GM23338 (cell line): ENCODE results near the gene GNAZ. TPM values are rescaled to one million over a fixed set of nuclear protein-coding genes. Genes with fewer than 3 reads are reported as not detected.

Source experiments
- ATAC-seq: fragments of 200-7000 bp; cut with Tn5 transposase; 3 replicates; pipeline ENCODE4 v1.9.1; 2020
- DNase-seq: peaks from one replicate; pipeline ENCODE4 v3.0.0-alpha.2; 2015; ENCODE audit warnings: low spot score
- H2AFZ ChIP-seq: fragments of 200-600 bp; sonication (generic); 2 replicates; pipeline ENCODE4 v1.8.0; 2016; ENCODE audit warnings: antibody characterized with exemption, mild to moderate bottlenecking, moderate library complexity
- H3F3A ChIP-seq: fragments of 200-600 bp; sonication (generic); replicated peaks from 2 replicates; pipeline ENCODE4 v1.8.0; 2017; ENCODE audit warnings: antibody characterized with exemption, mixed run types, low read depth
- H3K27ac ChIP-seq: fragments of 200-600 bp; sonication (generic); 2 replicates; pipeline ENCODE4 v1.6.1; 2016; ENCODE audit warnings: low read depth
- H3K27me3 ChIP-seq: fragments of 200-600 bp; sonication (generic); 2 replicates; pipeline ENCODE4 v1.8.0; 2016; ENCODE audit warnings: mild to moderate bottlenecking, mixed run types, moderate library complexity; ENCODE audit not compliant: insufficient read depth
- H3K36me3 ChIP-seq: fragments of 200-600 bp; sonication (generic); 2 replicates; pipeline ENCODE4 v1.8.0; 2016; ENCODE audit warnings: mild to moderate bottlenecking; ENCODE audit not compliant: insufficient read depth
- H3K4me1 ChIP-seq: fragments of 200-600 bp; sonication (generic); 2 replicates; pipeline ENCODE4 v1.8.0; 2016; ENCODE audit warnings: mild to moderate bottlenecking, moderate library complexity; ENCODE audit not compliant: insufficient read depth
- H3K4me2 ChIP-seq: fragments of 200-600 bp; sonication (generic); 2 replicates; pipeline ENCODE4 v1.7.1; 2017; ENCODE audit warnings: mixed run types
- H3K4me3 ChIP-seq: fragments of 200-600 bp; sonication (generic); 2 replicates; pipeline ENCODE4 v1.6.1; 2016; ENCODE audit warnings: mixed run types
- H3K79me2 ChIP-seq: fragments of 200-600 bp; sonication (generic); replicated peaks from 2 replicates; pipeline ENCODE4 v1.8.0; 2017; ENCODE audit warnings: mild to moderate bottlenecking; ENCODE audit not compliant: insufficient read depth
- H3K9me2 ChIP-seq: fragments of 200-600 bp; sonication (generic); 2 replicates; pipeline ENCODE4 v1.8.0; 2017; ENCODE audit not compliant: insufficient read depth
- H4K20me1 ChIP-seq: fragments of 200-600 bp; sonication (generic); replicated peaks from 2 replicates; pipeline ENCODE4 v1.8.0; 2017; ENCODE audit warnings: mild to moderate bottlenecking; ENCODE audit not compliant: insufficient read depth
- H3K27ac Mint-ChIP-seq: 2 replicates; pipeline ENCODE4 v1.8.0; 2020; ENCODE audit warnings: inconsistent platforms, mild to moderate bottlenecking, moderate library complexity, mixed read lengths
- H3K27me3 Mint-ChIP-seq: 3 replicates; pipeline ENCODE4 v1.8.0; 2022; ENCODE audit warnings: low read depth, mild to moderate bottlenecking, moderate library complexity, mixed read lengths, inconsistent platforms; ENCODE audit not compliant: insufficient read depth, poor library complexity
- H3K36me3 Mint-ChIP-seq: 3 replicates; pipeline ENCODE4 v1.8.0; 2021; ENCODE audit warnings: low read depth, mild to moderate bottlenecking, inconsistent platforms, moderate library complexity, mixed read lengths
- H3K4me1 Mint-ChIP-seq: 3 replicates; pipeline ENCODE4 v1.8.0; 2020; ENCODE audit warnings: mild to moderate bottlenecking, inconsistent platforms, mixed read lengths
- H3K4me3 Mint-ChIP-seq: 3 replicates; pipeline ENCODE4 v1.8.0; 2021; ENCODE audit warnings: moderate library complexity, mild to moderate bottlenecking, inconsistent platforms, mixed read lengths
- H3K9me3 Mint-ChIP-seq: 3 replicates; pipeline ENCODE4 v1.8.0; 2020; ENCODE audit warnings: moderate library complexity, mild to moderate bottlenecking, inconsistent platforms, mixed read lengths
- CREB1 ChIP-seq: fragments of 250-450 bp; sonication (Bioruptor Pico); IDR thresholded peaks from 2 replicates; pipeline ENCODE4 v1.5.0; 2020; ENCODE audit warnings: low read depth, mild to moderate bottlenecking, moderate library complexity
- ETS1 ChIP-seq: IDR thresholded peaks from 2 replicates; pipeline ENCODE4 v1.6.1; 2016; ENCODE audit warnings: antibody characterized with exemption
- EZH2 ChIP-seq: fragments of 200-600 bp; sonication (generic); IDR thresholded peaks from one replicate; pipeline ENCODE4 v1.8.0; 2017; ENCODE audit warnings: antibody characterized with exemption, mild to moderate bottlenecking, low read depth; ENCODE audit not compliant: unreplicated experiment
- EZH2phosphoT487 ChIP-seq: fragments of 200-600 bp; sonication (generic); IDR thresholded peaks from one replicate; pipeline ENCODE4 v1.8.1; 2018; ENCODE audit warnings: antibody characterized with exemption; ENCODE audit not compliant: unreplicated experiment
- JUNB ChIP-seq: IDR thresholded peaks from one replicate; pipeline ENCODE4 v1.6.1; 2016; ENCODE audit warnings: antibody characterized with exemption; ENCODE audit not compliant: unreplicated experiment
- NANOG ChIP-seq: IDR thresholded peaks from 2 replicates; pipeline ENCODE4 v1.6.1; 2016; ENCODE audit warnings: antibody characterized with exemption, borderline replicate concordance
- POLR2AphosphoS5 ChIP-seq: IDR thresholded peaks from 2 replicates; pipeline ENCODE4 v1.6.1; 2016; ENCODE audit warnings: antibody characterized with exemption, low read depth
- STAT1 ChIP-seq: IDR thresholded peaks from one replicate; pipeline ENCODE4 v1.6.1; 2016; ENCODE audit warnings: antibody characterized with exemption; ENCODE audit not compliant: unreplicated experiment
- ZNF114 ChIP-seq: fragments of 250-450 bp; sonication (Bioruptor Pico); IDR thresholded peaks from 2 replicates; pipeline ENCODE4 v1.5.0; 2020; ENCODE audit warnings: mild to moderate bottlenecking, moderate library complexity
- ZNF331 ChIP-seq: fragments of 250-450 bp; sonication (Bioruptor Pico); IDR thresholded peaks from 2 replicates; pipeline ENCODE4 v1.5.0; 2020; ENCODE audit warnings: low read depth, mild to moderate bottlenecking, moderate library complexity
- polyA plus RNA-seq: library from polyadenylated mRNA; unstranded; fragments of >200 nt; fragmentation: Nextera tagmentation; extraction: Ambion mirVana; gene quantifications from 2 replicates; pipeline ENCODE4 v1.2.1, GENCODE V29; 2016
- total RNA-seq: library from RNA; depleted of rRNA; stranded (reverse); fragments of >200 nt; shearing (Covaris generic); gene quantifications from 2 replicates; pipeline ENCODE4 v1.2.3, GENCODE V29; 2014
- TF ChIP-seq, protein P1 (sequence below), 2 experiments: fragments of 200-600 bp in 1 of 2; sonication (generic) in 1 of 2; conservative IDR thresholded peaks; 2 replicates each; pipeline versions ENCODE4 v1.5.1 to v1.6.1; 2016 to 2017; ENCODE audit warnings: antibody characterized with exemption in 2 of 2, low read depth in 2 of 2, mild to moderate bottlenecking in 2 of 2, moderate library complexity in 1 of 2
- TF ChIP-seq, protein P2 (sequence below): fragments of 250-450 bp; sonication (Bioruptor Pico); IDR thresholded peaks from 2 replicates; pipeline ENCODE4 v1.5.0; 2020; ENCODE audit warnings: mild to moderate bottlenecking, moderate library complexity
- TF ChIP-seq, protein P3 (sequence below): IDR thresholded peaks from one replicate; pipeline ENCODE4 v1.6.1; 2018; ENCODE audit warnings: antibody characterized with exemption; ENCODE audit not compliant: unreplicated experiment

The GNAZ gene
- total and polyA plus RNA-seq, 2 experiments from 2014 or later = 2.9 to 11.1 TPM

DNA sequence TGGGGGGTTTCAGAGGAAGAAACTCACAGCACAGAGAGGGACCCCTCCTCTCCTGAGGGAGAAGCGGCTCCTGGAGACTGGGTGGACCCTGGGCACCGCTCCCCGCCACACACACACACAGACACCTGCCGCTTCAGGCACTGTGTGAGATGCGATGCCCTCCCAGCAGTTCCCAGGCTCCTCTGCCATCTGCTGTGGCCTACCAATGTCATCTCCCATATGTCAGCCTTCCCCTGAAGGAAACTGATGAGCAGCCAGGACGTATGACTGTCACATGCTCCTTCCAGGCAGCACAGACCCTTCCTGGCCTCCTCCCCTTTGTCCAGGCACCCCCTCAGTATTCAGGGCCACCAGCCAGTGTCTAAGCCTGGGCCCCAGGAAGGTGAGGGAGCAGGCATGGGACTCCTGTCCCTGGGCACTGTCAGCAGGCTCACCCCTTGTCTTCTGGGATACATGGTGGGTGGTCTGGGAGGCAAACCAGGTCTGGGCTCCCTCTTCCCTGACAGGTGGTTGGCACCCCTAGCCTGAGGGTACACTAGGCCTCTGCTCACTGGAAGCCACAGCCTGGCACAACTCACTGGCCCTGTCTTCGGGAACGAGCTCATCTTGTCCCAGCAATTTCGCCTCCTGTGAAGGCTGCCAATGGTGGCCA, 98.2 kb downstream of the GNAZ start:
- H3K27ac Mint-ChIP-seq = no peak overlapping the region
- H3K4me1 ChIP-seq = peaks cover 7% of the 10 kb centered on the region; the same call in 1 of the 2 replicates
- peaks cover 22% of the 10 kb centered on the region for H3K27me3 Mint-ChIP-seq
- no peak for ATAC-seq
- H3K79me2 ChIP-seq = no peaks in the 10 kb centered on the region
- no peak overlapping the region for H3K27ac ChIP-seq
- no peaks in the 10 kb centered on the region for H3K9me2 ChIP-seq
- H3K4me2 ChIP-seq = no peak overlapping the region
- H3K4me3 Mint-ChIP-seq = no peak overlapping the region
- no peak overlapping the region for H3K4me3 ChIP-seq
- 0 out of 3 replicates have a peak, but pooled peaks cover 1% of the 10 kb centered on the region for H3K36me3 Mint-ChIP-seq
- no peaks in the 10 kb centered on the region for H4K20me1 ChIP-seq
- no peaks in the 10 kb centered on the region for H3F3A ChIP-seq
- DNase-seq = no peak
- no peak overlapping the region for H2AFZ ChIP-seq
- peaks cover 18% of the 10 kb centered on the region for H3K4me1 Mint-ChIP-seq
- no peaks in the 10 kb centered on the region for H3K9me3 Mint-ChIP-seq
- TF ChIP-seq ZNF331 (CRISPR knock-in tag) (no peak), STAT1 (no peak), ETS1 (no peak), ZNF114 (CRISPR knock-in tag) (no peak), NANOG (no peak), EZH2phosphoT487 (no peak), EZH2 (no peak), CREB1 (no peak), JUNB (no peak), POLR2AphosphoS5 (no peak)
- TF ChIP-seq, protein P1, sequence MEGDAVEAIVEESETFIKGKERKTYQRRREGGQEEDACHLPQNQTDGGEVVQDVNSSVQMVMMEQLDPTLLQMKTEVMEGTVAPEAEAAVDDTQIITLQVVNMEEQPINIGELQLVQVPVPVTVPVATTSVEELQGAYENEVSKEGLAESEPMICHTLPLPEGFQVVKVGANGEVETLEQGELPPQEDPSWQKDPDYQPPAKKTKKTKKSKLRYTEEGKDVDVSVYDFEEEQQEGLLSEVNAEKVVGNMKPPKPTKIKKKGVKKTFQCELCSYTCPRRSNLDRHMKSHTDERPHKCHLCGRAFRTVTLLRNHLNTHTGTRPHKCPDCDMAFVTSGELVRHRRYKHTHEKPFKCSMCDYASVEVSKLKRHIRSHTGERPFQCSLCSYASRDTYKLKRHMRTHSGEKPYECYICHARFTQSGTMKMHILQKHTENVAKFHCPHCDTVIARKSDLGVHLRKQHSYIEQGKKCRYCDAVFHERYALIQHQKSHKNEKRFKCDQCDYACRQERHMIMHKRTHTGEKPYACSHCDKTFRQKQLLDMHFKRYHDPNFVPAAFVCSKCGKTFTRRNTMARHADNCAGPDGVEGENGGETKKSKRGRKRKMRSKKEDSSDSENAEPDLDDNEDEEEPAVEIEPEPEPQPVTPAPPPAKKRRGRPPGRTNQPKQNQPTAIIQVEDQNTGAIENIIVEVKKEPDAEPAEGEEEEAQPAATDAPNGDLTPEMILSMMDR (conservative IDR thresholded peaks at IDR 0.05; ENCODE audit: low read depth in 2 of 2) = no peak
- TF ChIP-seq, protein P2, sequence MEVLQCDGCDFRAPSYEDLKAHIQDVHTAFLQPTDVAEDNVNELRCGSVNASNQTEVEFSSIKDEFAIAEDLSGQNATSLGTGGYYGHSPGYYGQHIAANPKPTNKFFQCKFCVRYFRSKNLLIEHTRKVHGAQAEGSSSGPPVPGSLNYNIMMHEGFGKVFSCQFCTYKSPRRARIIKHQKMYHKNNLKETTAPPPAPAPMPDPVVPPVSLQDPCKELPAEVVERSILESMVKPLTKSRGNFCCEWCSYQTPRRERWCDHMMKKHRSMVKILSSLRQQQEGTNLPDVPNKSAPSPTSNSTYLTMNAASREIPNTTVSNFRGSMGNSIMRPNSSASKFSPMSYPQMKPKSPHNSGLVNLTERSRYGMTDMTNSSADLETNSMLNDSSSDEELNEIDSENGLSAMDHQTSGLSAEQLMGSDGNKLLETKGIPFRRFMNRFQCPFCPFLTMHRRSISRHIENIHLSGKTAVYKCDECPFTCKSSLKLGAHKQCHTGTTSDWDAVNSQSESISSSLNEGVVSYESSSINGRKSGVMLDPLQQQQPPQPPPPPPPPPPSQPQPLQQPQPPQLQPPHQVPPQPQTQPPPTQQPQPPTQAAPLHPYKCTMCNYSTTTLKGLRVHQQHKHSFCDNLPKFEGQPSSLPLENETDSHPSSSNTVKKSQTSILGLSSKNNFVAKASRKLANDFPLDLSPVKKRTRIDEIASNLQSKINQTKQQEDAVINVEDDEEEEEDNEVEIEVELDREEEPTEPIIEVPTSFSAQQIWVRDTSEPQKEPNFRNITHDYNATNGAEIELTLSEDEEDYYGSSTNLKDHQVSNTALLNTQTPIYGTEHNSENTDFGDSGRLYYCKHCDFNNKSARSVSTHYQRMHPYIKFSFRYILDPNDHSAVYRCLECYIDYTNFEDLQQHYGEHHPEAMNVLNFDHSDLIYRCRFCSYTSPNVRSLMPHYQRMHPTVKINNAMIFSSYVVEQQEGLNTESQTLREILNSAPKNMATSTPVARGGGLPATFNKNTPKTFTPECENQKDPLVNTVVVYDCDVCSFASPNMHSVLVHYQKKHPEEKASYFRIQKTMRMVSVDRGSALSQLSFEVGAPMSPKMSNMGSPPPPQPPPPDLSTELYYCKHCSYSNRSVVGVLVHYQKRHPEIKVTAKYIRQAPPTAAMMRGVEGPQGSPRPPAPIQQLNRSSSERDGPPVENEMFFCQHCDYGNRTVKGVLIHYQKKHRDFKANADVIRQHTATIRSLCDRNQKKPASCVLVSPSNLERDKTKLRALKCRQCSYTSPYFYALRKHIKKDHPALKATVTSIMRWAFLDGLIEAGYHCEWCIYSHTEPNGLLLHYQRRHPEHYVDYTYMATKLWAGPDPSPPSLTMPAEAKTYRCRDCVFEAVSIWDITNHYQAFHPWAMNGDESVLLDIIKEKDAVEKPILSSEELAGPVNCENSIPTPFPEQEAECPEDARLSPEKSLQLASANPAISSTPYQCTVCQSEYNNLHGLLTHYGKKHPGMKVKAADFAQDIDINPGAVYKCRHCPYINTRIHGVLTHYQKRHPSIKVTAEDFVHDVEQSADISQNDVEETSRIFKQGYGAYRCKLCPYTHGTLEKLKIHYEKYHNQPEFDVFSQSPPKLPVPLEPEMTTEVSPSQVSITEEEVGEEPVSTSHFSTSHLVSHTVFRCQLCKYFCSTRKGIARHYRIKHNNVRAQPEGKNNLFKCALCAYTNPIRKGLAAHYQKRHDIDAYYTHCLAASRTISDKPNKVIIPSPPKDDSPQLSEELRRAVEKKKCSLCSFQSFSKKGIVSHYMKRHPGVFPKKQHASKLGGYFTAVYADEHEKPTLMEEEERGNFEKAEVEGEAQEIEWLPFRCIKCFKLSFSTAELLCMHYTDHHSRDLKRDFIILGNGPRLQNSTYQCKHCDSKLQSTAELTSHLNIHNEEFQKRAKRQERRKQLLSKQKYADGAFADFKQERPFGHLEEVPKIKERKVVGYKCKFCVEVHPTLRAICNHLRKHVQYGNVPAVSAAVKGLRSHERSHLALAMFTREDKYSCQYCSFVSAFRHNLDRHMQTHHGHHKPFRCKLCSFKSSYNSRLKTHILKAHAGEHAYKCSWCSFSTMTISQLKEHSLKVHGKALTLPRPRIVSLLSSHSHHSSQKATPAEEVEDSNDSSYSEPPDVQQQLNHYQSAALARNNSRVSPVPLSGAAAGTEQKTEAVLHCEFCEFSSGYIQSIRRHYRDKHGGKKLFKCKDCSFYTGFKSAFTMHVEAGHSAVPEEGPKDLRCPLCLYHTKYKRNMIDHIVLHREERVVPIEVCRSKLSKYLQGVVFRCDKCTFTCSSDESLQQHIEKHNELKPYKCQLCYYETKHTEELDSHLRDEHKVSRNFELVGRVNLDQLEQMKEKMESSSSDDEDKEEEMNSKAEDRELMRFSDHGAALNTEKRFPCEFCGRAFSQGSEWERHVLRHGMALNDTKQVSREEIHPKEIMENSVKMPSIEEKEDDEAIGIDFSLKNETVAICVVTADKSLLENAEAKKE (CRISPR knock-in tag) = no peak
- TF ChIP-seq, protein P3, sequence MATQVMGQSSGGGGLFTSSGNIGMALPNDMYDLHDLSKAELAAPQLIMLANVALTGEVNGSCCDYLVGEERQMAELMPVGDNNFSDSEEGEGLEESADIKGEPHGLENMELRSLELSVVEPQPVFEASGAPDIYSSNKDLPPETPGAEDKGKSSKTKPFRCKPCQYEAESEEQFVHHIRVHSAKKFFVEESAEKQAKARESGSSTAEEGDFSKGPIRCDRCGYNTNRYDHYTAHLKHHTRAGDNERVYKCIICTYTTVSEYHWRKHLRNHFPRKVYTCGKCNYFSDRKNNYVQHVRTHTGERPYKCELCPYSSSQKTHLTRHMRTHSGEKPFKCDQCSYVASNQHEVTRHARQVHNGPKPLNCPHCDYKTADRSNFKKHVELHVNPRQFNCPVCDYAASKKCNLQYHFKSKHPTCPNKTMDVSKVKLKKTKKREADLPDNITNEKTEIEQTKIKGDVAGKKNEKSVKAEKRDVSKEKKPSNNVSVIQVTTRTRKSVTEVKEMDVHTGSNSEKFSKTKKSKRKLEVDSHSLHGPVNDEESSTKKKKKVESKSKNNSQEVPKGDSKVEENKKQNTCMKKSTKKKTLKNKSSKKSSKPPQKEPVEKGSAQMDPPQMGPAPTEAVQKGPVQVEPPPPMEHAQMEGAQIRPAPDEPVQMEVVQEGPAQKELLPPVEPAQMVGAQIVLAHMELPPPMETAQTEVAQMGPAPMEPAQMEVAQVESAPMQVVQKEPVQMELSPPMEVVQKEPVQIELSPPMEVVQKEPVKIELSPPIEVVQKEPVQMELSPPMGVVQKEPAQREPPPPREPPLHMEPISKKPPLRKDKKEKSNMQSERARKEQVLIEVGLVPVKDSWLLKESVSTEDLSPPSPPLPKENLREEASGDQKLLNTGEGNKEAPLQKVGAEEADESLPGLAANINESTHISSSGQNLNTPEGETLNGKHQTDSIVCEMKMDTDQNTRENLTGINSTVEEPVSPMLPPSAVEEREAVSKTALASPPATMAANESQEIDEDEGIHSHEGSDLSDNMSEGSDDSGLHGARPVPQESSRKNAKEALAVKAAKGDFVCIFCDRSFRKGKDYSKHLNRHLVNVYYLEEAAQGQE = no peak
- no peaks in the 10 kb centered on the region for H3K27me3 ChIP-seq
- no peaks in the 10 kb centered on the region for H3K36me3 ChIP-seq
